C4-2B (cell line): ENCODE measurements around the gene STX18.
"Not testable (repeated sequence)": the region's sequence is repeated elsewhere in the genome, so short reads cannot be mapped to it uniquely, and the experiment has no call there.

ENCODE experiments used
- H3K27ac ChIP-seq: fragments of 450-650 bp; 2 replicates; pipeline ENCODE4 v1.5.1; 2017
- CTCF ChIP-seq: fragments of 450-650 bp; conservative IDR thresholded peaks from 2 replicates; pipeline ENCODE4 v1.5.1; 2017; ENCODE audit warnings: mild to moderate bottlenecking
- ZFX ChIP-seq: fragments of 450-650 bp; IDR thresholded peaks from 2 replicates; pipeline ENCODE4 v1.6.1; 2017

Gene STX18

DNA sequence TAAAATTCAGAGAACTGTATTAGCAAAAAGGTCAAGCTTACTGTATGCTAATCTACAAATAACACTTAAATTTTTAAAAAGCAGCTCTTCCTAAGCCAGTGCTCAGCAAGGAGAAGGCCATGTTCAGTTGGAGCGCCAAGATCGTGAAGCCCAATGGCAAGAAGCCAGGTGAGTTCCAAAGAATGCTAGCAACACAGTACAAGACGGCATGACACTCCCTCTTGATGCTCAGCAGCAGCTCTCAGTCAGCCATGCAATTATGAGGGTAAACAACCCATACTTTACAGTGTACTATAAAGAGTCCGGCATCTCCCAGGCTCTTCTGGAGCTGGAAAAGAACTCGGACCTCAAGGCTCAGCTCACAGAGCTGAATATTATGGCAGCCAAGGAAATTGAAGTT, 34.9 kb downstream of the STX18 start:
- peak overlapping the region; percentile 20; the same call in 1 of the 2 replicates for H3K27ac ChIP-seq
- no peak for TF ChIP-seq CTCF
- no peak for TF ChIP-seq ZFX

GRCh38 chr4:4505211-4505610, 36.6 kb downstream of the STX18 start:
- not testable (repeated sequence) for H3K27ac ChIP-seq

DNA sequence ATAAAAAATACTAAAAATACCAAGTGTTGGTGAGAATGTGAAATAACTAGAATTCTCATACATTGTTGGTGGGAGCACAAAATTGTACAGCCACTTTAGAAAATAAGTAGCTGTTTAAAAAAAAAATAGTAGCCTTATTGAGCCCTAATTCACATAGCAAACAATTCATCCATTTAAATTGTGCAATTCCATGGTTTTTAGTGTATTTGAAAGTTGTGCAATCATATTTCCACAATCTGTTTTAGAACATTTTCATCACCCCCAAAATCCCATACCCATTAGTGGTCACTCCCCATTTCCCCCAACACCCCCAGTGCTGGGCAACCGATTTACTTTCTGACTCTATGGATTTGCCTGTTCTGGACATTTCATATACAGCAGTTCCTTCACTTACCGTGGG, 37.1 kb downstream of the STX18 start:
- H3K27ac ChIP-seq, result no peak overlapping the region
- TF ChIP-seq CTCF, result no peak
- no peak for TF ChIP-seq ZFX

DNA sequence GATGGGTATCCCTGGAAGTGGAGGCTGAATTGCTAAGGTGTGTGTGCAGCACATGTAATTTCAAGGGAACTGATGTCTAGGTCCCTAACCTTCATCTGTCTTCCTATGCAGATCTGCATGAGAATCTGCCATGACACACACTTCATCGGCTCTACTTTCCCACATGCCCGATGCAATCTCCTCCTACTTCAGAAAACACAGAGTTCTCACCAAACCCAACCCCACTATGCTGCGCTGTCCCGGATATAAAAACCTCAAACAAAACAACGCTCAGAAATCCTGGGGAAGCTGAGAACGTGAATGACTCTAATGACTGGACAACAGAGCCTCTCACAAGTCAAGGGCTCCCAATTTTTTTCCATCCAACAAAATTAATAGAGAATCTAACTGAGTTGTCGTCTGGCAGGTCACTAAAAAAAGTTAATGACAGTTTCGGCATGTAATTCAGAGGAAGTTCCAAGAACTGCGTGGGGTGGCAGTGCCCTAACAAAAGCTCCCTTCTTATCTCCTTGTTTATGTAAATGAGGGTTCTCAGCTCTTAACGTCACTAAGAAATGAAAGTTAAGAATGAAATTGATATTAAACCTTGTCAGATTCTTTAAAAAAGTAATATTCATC, 39.0 kb downstream of the STX18 start:
- H3K27ac ChIP-seq, result no peak overlapping the region
- TF ChIP-seq CTCF, result no peak
- no peak for TF ChIP-seq ZFX

- H3K27ac ChIP-seq, result no peak overlapping the region
- no peak for TF ChIP-seq CTCF
- TF ChIP-seq ZFX, result no peak
Observed at GRCh38 chr4:4501679-4502078, 40.2 kb downstream of the STX18 start.

DNA sequence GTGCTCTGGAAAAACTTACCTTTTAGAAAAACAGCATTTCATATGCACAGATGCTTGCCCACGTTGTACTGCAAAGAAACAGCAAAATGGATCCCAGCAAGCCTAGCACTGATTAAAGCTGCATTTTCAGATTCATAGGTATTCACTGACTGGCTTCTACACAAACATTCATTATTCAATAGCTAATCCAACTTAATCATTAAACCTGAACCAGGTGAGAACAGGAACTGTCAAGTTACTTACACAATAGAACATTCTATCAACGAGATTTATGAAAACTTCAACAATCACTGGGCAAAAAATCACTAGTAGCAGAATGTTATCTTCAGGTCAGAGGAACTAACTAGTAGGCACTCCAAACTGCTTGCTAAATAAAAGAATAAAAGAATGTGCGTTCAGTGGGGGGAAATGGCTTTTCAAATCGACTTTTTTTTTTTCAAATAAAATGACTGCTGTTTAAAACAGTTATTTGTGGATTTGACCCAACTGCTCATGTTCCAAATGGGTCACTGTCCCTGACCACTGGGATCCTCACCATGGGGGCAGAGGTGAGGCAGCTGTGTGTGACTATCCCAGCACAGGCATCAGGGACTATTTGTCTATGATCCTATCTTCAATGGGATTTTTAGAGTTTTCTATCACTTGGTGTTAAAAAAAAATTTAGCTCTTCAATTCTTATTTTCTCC, 42.3 kb downstream of the STX18 start:
- H3K27ac ChIP-seq, result no peak overlapping the region
- TF ChIP-seq ZFX (no peak), CTCF (no peak)

DNA sequence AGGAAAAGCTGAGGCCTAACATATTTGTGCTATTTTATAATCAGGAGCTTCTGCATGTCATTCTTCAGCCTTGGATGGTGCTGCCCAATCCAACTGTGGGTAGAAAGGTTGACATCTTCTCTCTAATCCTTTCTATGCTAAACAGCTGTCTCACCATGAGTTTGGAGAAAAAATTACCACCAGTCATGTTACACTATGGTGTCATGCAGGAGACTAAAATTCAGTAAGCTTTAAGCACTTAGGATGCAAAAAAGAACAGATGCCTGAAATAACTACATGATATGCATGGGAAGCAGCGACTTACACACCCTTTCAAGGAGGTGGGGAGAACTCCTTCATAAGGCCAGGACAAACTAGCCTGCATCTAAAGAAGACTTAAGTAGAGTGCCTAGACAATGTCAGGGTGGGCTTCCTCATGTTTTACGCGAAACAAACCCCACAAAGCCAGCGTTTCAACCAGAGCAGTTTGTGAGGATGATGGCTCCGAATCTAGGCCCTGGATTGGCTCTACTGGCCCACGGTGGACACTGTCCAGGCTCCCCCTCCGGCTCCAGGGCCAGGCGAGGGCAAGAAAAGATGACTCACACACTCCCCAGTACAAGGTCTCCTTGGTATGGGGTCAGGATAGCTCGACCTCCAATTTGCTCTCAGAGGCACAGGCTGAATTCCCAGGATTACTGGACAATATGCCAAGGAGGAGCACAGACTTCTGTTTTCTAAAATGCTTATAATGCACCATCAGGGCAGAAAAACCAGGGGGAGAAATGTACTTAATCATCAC, 45.1 kb downstream of the STX18 start:
- no peak for TF ChIP-seq ZFX
- no peak for TF ChIP-seq CTCF
- H3K27ac ChIP-seq, result no peak overlapping the region
